GM12878 (cell line): ENCODE results near the gene HBQ1. TPM values are rescaled to one million over a fixed set of nuclear protein-coding genes. Genes with fewer than 3 reads are reported as not detected.
A peak's percentile ranks its signal among the peaks of the same experiment; 100 is the strongest.

Experiments used
- KLF5 ChIP-seq: fragments of 450-650 bp; IDR thresholded peaks from 2 replicates; pipeline ENCODE4 v1.6.1; 2014; ENCODE audit warnings: mild to moderate bottlenecking; ENCODE audit not compliant: partially characterized antibody
- MLLT1 ChIP-seq: fragments of 450-650 bp; IDR thresholded peaks from 2 replicates; pipeline ENCODE4 v1.6.1; 2016; ENCODE audit warnings: mild to moderate bottlenecking
- ZNF687 ChIP-seq: fragments of 450-650 bp; IDR thresholded peaks from 2 replicates; pipeline ENCODE4 v1.6.1; 2017; ENCODE audit warnings: mild to moderate bottlenecking, moderate library complexity
- polyA plus RNA-seq, 11 experiments: library from polyadenylated mRNA; depleted of rRNA in 4 of 11; unstranded in 6 of 11; stranded (reverse) in 5 of 11; fragments of >200 nt; fragmentation: Nextera tagmentation in 4 of 11; fragmentation: Illumina TruSeq in 1 of 11; extraction: Ambion mirVana in 4 of 11; extraction: Trizol in 1 of 11; gene quantifications; 1 replicate in 1 of 11; 2 replicates in 10 of 11; pipeline versions ENCODE4 v1.2.1 to v1.2.3, GENCODE V29; 2011 to 2016; ENCODE audit warnings: inconsistent platforms in 2 of 11, missing spikeins in 2 of 11, low read depth in 1 of 11
- total RNA-seq, 4 experiments: library from RNA; depleted of rRNA in 3 of 4; stranded (reverse); fragments of >200 nt in 3 of 4; fragmentation: Illumina TruSeq in 1 of 4; extraction: Trizol in 1 of 4; gene quantifications; 2 replicates each; pipeline versions ENCODE4 v1.2.1 to v1.2.3, GENCODE V29; 2013 to 2021

HBQ1 gene
- total and polyA plus RNA-seq, 10 of the 15 experiments (the other 5 are each of a cell fraction or from before 2014, with no cell fraction given): not detected

- TF ChIP-seq ZNF687: peak; percentile 99
- peak; percentile 73 for TF ChIP-seq KLF5
- TF ChIP-seq MLLT1: peak; percentile 72
These were observed 48.8 kb downstream of the HBQ1 start, which contains the start of gene LUC7L (continued) for GRCh38 chr16:228852-229730.
